Heart left ventricle (tissue), 13 donors: ENCODE results near the gene WDR7.

Source experiments
- POLR2A ChIP-seq, 2 donors: fragments of 450-650 bp; IDR thresholded peaks; one replicate each; pipeline ENCODE4 v1.6.1; 2017; ENCODE audit warnings: antibody characterized with exemption in 2 of 2, mild to moderate bottlenecking in 2 of 2, moderate library complexity in 2 of 2
- TF ChIP-seq, protein P1 (sequence below), 12 donors: fragments of 200-600 bp; sonication (generic) in 4 of 12; IDR thresholded peaks; one replicate each; pipeline versions ENCODE4 v1.5.0 to v1.8.0; 2018 to 2022; ENCODE audit warnings: antibody characterized with exemption in 12 of 12, mild to moderate bottlenecking in 5 of 12
- donor health status: ischemic (EF 13 %, LVEDD 7.1; RV severe dilation, severe dysfunction).
- donor health status: DM: no; HTN: yes; CAD: no.
- donor health status: DM: no; HTN: no; CAD: no.
- donor health status: ischemic (EF 25% LVEDD 6.9; RV normal size, moderate dysfunction).
- donor health status: ischemic (EF 25% LVEDD 5.7; RV mildly dilated, moderate dysfunction).
- donor health status: ischemic (EF 35%, LVEDD 5.7; RV mildly dilated, moderate dysfunction).
- donor health status: nonischemic (EF 11% LVEDD 7.7; RV severe dilation, severe dysfunction).
- donor health status: DM: yes; HTN: yes; CAD: no.
- donor health status: PGD.
- donor health status: ischemic (EF 29% LVEDD 5.4; RV normal size, mild dysfunction).
- donor health status: nonischemic (EF 23%, LVEDD 6.1; RV moderate dilation, normal function).

DNA sequence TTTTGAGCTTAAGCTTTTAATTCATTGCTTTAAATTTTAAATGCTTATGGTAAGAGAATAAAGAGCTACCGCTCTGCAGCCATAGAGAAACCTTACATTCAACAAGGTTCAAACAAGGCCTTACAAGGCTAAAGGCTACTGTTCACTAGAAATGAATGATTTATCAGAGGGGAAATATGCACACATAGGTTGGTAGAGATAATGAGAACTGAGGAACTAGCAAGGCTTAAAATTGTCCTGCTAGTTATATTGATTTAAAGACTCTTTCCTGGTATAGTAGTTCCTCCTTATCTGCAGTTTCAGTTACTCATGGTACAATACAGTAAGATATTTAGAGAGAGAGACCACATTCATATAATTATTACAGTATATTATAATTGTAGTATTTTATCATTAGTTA is 193.4 kb downstream of the WDR7 start:
- TF ChIP-seq, protein P1, sequence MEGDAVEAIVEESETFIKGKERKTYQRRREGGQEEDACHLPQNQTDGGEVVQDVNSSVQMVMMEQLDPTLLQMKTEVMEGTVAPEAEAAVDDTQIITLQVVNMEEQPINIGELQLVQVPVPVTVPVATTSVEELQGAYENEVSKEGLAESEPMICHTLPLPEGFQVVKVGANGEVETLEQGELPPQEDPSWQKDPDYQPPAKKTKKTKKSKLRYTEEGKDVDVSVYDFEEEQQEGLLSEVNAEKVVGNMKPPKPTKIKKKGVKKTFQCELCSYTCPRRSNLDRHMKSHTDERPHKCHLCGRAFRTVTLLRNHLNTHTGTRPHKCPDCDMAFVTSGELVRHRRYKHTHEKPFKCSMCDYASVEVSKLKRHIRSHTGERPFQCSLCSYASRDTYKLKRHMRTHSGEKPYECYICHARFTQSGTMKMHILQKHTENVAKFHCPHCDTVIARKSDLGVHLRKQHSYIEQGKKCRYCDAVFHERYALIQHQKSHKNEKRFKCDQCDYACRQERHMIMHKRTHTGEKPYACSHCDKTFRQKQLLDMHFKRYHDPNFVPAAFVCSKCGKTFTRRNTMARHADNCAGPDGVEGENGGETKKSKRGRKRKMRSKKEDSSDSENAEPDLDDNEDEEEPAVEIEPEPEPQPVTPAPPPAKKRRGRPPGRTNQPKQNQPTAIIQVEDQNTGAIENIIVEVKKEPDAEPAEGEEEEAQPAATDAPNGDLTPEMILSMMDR (IDR thresholded peaks at IDR 0.05) = no peak
- TF ChIP-seq POLR2A (IDR thresholded peaks at IDR 0.05) = no peak
